Cardiac muscle cell (in vitro differentiated cells and primary cell): ENCODE data around the gene GALNT14. TPM values are rescaled to one million over a fixed set of nuclear protein-coding genes. Genes with fewer than 3 reads are reported as not detected.

Experiments used
- DNase-seq, 2 donors: peaks; one replicate each; pipeline versions ENCODE4 v3.0.0 to v3.0.0-alpha.2; 2010 to 2017; ENCODE audit warnings: low read depth in 1 of 2, low spot score in 1 of 2
- H3K27ac ChIP-seq: fragments of 200-600 bp; sonication (generic); 2 replicates; pipeline ENCODE4 v1.5.1; 2016
- H3K27me3 ChIP-seq: fragments of 200-600 bp; sonication (generic); 2 replicates; pipeline ENCODE4 v1.6.0; 2016; ENCODE audit warnings: control low read depth
- H3K36me3 ChIP-seq: fragments of 200-600 bp; sonication (generic); 2 replicates; pipeline ENCODE4 v1.5.1; 2016; ENCODE audit warnings: control low read depth
- H3K4me1 ChIP-seq: fragments of 200-600 bp; sonication (generic); 2 replicates; pipeline ENCODE4 v1.8.1; 2017; ENCODE audit warnings: low read depth, mild to moderate bottlenecking, mixed run types
- H3K4me3 ChIP-seq: fragments of 200-600 bp; sonication (generic); 2 replicates; pipeline ENCODE4 v1.5.1; 2016; ENCODE audit warnings: mild to moderate bottlenecking
- H3K9me3 ChIP-seq: fragments of 200-600 bp; sonication (generic); 2 replicates; pipeline ENCODE4 v1.5.1; 2017; ENCODE audit warnings: low read depth, mild to moderate bottlenecking, control low read depth
- CTCF ChIP-seq: IDR thresholded peaks from 2 replicates; pipeline ENCODE4 v1.5.1; 2012; ENCODE audit warnings: low read depth, mild to moderate bottlenecking, low read length
- polyA plus RNA-seq: library from polyadenylated mRNA; unstranded; fragments of >200 nt; fragmentation: Nextera tagmentation; extraction: Ambion mirVana; gene quantifications from 2 replicates; pipeline ENCODE4 v1.2.1, GENCODE V29; 2016
- total RNA-seq: library from RNA; depleted of rRNA; stranded (reverse); fragments of >200 nt; gene quantifications from 2 replicates; pipeline ENCODE4 v1.2.3, GENCODE V29; 2016

Gene GALNT14
- total and polyA plus RNA-seq, 2 experiments from 2014 or later = 0.84 to 1.1 TPM

GRCh38 chr2:31107591-31108300 lies 30.5 kb downstream of the GALNT14 start:
- Histone ChIP-seq H3K9me3 (no peaks in the 10 kb centered on the region), H3K27me3 (no peaks in the 10 kb centered on the region), H3K4me1 (no peaks in the 10 kb centered on the region), H3K27ac (no peak overlapping the region), H3K36me3 (no peaks in the 10 kb centered on the region), H3K4me3 (no peak overlapping the region)
- DNase-seq = peak; percentile 4 to 59
- TF ChIP-seq CTCF = no peak

- H3K27ac ChIP-seq = no peak overlapping the region
- H3K9me3 ChIP-seq = no peaks in the 10 kb centered on the region
- DNase-seq = no peak
- H3K4me3 ChIP-seq = no peak overlapping the region
- H3K27me3 ChIP-seq = no peaks in the 10 kb centered on the region
- TF ChIP-seq CTCF = no peak
- H3K36me3 ChIP-seq = no peaks in the 10 kb centered on the region
- H3K4me1 ChIP-seq = no peaks in the 10 kb centered on the region
Observed at GRCh38 chr2:31101701-31102100, 36.5 kb downstream of the GALNT14 start.

- no peaks in the 10 kb centered on the region for H3K9me3 ChIP-seq
- no peaks in the 10 kb centered on the region for H3K36me3 ChIP-seq
- no peak overlapping the region for H3K4me3 ChIP-seq
- no peaks in the 10 kb centered on the region for H3K27me3 ChIP-seq
- DNase-seq = no peak
- no peak for TF ChIP-seq CTCF
- no peak overlapping the region for H3K27ac ChIP-seq
- H3K4me1 ChIP-seq = no peaks in the 10 kb centered on the region
Observed at GRCh38 chr2:31097962-31098613, 40.2 kb downstream of the GALNT14 start.

- no peak for TF ChIP-seq CTCF
- no peaks in the 10 kb centered on the region for H3K9me3 ChIP-seq
- DNase-seq = no peak
Observed at GRCh38 chr2:31090188-31090587, 48.1 kb downstream of the GALNT14 start.

GRCh38 chr2:31089645-31090044 lies 48.6 kb downstream of the GALNT14 start:
- no peak for TF ChIP-seq CTCF
- H3K27ac ChIP-seq = no peak overlapping the region
- no peak for DNase-seq
- no peaks in the 10 kb centered on the region for H3K9me3 ChIP-seq
- H3K36me3 ChIP-seq = no peaks in the 10 kb centered on the region
- H3K4me1 ChIP-seq = no peaks in the 10 kb centered on the region
- no peak overlapping the region for H3K4me3 ChIP-seq
- H3K27me3 ChIP-seq = no peaks in the 10 kb centered on the region

More at GRCh38 chr2:31090188-31090587, 48.1 kb downstream of the GALNT14 start:
- H3K27me3 ChIP-seq = no peaks in the 10 kb centered on the region
- H3K4me3 ChIP-seq = no peak overlapping the region
- no peak overlapping the region for H3K27ac ChIP-seq
- no peaks in the 10 kb centered on the region for H3K36me3 ChIP-seq
- no peaks in the 10 kb centered on the region for H3K4me1 ChIP-seq
